GM10266 (cell line): ENCODE data around the gene ASB14.

Source experiments
- DNase-seq: peaks from one replicate; pipeline ENCODE4 v3.0.0; 2012; ENCODE audit errors: extremely low spot score
- TF ChIP-seq, protein P1 (sequence below): IDR thresholded peaks from 2 replicates; pipeline ENCODE4 v1.5.1; 2012; ENCODE audit warnings: mild to moderate bottlenecking, low read depth; ENCODE audit not compliant: control insufficient read depth, insufficient read depth; ENCODE audit errors: missing control alignments

Gene ASB14

DNA sequence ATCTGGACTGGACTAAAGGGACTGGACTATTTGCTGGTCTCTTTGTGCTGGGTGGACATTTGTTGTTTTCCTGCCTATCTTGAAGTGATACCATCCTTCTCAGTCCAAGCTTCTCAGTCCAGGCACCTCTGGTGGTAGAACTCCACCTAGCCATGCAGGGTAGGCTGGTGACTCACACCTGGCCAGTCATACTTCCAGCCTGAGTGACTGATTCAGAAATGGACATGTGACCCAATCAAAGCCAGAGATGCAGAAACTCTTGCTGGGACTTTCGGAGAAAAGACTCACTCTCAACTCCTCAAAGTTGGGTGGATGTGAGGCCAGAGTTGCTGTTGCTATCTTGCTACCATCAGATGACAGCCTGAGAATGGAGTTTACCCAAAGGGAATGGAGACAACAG is 5.6 kb upstream of the ASB14 start:
- DNase-seq, result no peak
- TF ChIP-seq, protein P1, sequence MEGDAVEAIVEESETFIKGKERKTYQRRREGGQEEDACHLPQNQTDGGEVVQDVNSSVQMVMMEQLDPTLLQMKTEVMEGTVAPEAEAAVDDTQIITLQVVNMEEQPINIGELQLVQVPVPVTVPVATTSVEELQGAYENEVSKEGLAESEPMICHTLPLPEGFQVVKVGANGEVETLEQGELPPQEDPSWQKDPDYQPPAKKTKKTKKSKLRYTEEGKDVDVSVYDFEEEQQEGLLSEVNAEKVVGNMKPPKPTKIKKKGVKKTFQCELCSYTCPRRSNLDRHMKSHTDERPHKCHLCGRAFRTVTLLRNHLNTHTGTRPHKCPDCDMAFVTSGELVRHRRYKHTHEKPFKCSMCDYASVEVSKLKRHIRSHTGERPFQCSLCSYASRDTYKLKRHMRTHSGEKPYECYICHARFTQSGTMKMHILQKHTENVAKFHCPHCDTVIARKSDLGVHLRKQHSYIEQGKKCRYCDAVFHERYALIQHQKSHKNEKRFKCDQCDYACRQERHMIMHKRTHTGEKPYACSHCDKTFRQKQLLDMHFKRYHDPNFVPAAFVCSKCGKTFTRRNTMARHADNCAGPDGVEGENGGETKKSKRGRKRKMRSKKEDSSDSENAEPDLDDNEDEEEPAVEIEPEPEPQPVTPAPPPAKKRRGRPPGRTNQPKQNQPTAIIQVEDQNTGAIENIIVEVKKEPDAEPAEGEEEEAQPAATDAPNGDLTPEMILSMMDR, result no peak

DNA sequence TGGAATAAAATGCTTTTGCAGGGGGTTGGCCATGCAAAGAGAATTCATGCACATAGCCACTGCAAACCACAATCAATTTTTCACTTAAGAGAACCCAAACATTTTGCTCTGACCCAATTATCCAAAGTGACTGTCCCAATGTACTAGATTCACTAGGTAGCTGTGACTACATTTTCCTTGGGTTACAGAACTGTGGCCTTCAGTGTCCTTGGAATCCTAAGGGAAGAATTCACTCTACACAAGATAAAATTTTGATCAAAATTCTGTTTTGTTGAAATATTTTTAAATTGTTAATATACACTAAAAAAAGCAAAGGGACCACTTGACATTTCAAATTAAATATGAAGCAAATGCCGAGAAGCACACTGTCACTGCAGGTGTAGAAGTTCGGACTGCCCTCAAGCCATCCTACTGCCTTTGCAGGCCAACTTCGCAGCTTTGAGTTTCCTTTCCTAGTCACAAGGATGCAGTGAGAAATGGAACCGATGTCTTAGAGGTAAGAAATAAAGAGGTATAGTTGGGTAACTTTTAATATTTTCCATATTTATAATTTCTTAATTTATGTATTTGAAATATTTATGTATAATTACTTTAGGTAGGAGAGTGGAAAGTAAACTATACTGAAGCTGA is 527 bp upstream of the ASB14 start:
- TF ChIP-seq, protein P1, result no peak

GRCh38 chr3:57288403-57288802 is 4.1 kb downstream of the ASB14 start:
- TF ChIP-seq, protein P1, result no peak
- DNase-seq, result no peak

More for the DNA sequence above, 527 bp upstream of the ASB14 start:
- no peak for DNase-seq

GRCh38 chr3:57287205-57287604 is 5.3 kb downstream of the ASB14 start:
- TF ChIP-seq, protein P1, result no peak
- no peak for DNase-seq

DNA sequence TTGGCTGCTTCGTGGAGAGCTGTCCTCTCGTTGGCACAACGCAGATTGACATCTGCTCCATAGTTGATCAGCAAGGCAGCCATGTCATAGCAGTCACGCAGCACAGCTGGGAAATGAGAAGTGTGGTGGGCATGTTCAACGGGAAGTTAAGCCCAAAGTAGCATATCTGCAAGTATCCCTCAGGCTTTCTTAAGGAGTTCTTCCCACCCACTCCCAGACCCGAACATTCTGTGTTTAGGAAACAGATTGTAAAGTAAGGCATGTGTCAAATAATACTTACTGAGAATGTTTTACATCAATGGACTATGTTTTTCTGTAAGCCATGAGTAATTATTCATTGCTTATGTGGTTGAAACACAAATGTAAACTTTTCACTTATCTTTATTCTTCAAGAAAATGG is 9.2 kb downstream of the ASB14 start:
- no peak for DNase-seq
- TF ChIP-seq, protein P1, result no peak

DNA sequence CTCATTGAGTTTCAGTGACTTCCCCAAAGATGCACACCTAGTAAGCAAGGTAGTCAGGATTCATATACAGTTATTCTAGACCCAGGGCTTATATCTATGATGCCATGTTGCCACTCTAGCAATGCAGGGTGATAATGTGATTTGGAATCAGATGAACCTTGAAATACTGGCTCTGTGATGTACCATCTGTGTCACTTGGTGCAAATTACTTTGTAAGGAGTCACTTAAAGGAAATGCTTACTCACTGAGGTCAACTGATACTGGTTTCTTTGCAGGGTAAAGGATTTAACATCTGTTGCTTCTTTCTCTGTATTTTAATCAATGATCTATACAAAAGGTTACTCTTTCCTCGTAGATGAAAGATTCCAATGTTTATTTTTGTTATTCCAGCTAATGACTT is 10.8 kb downstream of the ASB14 start:
- TF ChIP-seq, protein P1, result no peak
- no peak for DNase-seq

GRCh38 chr3:57279685-57280084 is 12.8 kb downstream of the ASB14 start:
- TF ChIP-seq, protein P1, result no peak
- no peak for DNase-seq
